Dermis blood vessel endothelial cell (primary cell): Measurements from ENCODE around the gene RNF146. TPM values are rescaled to one million over a fixed set of nuclear protein-coding genes. Genes with fewer than 3 reads are reported as not detected.
"Not testable (repeated sequence)": the region's sequence is repeated elsewhere in the genome, so short reads cannot be mapped to it uniquely, and the experiment has no call there.

Experiments
- DNase-seq: peaks from one replicate; pipeline ENCODE4 v3.0.0; 2010
- total RNA-seq: library from RNA; depleted of rRNA; stranded (reverse); fragments of >200 nt; gene quantifications from 2 replicates; pipeline ENCODE4 v1.2.3, GENCODE V29; 2014

Gene RNF146
- total RNA-seq, 1 donor from 2014 or later = 46.3 TPM

- DNase-seq = no peak
Measured at GRCh38 chr6:127288705-127289104, 22.0 kb downstream of the RNF146 start.

GRCh38 chr6:127289934-127290333 is 23.3 kb downstream of the RNF146 start:
- DNase-seq = no peak

DNA sequence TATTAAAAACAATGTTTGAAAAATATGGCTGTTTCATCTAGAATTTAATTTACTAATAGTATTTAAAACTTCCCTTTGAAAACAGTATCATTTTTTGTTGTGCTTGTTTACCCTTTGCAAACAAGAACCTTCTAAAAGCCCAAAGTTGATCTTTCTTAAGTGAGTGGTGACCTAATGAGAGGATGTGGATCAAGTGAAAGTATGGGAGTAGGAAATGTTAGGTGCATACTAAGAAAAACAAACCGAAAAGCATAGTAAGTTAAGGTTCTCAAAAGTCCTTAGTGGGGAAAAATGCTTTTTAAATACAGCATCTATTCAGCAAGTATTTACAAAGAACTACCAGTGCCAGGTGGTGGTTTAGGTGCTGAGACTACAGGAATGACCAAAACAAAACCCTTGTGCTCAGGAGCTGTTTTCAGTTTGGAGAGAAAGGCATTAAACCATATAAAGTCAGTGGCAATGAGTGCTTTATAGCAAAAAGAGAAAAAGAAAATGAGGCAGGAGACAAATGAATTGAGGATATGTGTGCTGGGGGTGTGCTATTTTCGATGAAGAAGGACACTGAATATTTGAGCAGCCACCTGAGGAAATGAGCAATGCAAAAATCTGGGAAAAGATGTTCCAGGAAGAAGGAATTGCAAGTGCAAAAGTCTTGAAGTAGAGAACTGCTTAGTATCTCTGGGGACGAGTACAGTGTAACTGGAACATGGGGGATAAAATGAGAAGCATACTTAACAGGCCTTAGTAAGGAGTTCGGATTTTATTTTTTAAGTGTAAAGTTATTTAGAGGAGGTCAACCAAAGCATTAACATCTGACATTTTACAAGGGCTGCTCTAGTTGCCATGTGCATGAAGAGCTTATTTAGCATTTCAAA is 24.0 kb downstream of the RNF146 start:
- no peak for DNase-seq

DNA sequence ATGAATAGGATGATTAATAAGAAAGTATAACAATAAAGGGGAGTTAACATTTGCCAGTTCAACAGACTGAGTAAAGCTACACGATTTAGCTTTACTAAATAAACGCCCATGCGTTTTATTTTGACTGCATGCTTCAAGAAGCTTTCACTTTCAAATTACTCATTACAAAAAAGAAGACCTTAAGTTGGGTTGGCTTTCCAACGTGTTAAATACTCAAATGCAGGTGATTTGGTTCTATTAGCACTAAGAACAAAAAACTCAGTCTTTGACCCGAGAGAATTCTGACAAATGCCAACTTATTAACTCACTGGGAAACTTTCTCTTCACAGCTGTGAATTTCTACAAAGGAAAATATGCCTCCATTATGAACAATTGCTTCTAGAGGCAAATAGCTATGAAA is 24.8 kb downstream of the RNF146 start:
- DNase-seq = no peak

- DNase-seq = no peak
Measured at GRCh38 chr6:127297502-127298070, 30.9 kb downstream of the RNF146 start.

- peak; percentile 28 for DNase-seq
Measured at GRCh38 chr6:127298475-127298874, 31.8 kb downstream of the RNF146 start.

DNA sequence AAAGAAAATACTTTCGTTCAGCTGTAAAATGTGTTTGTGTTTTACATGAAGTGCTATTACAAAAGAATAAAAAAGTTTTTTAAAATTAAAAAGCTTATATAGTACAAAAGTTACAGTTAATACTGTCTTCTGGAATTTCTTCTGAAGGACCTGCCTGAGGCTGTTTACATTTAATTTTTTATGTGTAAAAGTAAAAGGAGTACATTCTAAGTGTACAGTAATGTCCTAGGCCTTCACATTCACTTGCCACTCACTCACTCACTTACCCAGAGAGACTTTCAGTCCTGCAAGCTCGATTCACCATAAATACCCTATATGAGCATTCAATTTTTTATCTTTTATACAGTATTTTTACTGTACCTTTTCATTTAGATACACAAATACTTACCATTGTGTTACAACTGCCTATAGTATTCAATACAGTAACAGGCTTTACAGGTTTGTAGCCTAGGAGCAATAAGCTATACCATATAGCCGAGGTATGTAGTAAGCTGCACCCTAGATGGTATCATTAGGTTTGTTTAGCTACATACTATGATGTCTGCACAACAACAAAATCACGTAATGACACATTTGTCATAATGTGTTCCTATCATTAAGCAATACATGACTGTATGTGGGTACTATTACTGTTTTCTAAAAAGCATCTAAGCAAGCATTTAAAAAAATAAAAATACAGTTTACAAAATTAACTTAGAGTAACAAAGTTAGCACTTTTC is 33.0 kb downstream of the RNF146 start:
- DNase-seq = no peak

DNA sequence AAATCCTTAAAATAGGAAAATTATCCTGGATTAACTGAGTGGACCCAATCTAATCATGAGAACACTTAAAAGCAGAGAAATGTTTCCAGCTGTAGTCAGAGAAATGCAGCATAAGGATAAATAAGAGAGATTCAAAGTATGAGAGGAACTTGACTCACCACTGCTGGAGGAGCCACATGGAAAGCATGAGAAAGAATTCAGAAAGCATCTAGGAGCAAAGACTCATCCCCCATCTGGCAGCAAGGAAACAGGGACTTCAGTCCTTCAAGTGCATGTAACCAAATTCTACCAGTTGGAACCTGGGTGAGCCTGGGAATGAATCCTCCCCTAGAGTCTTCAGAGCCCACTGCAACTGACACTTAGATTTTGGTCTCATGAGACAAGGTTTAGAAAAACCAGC is 33.7 kb downstream of the RNF146 start:
- peak; percentile 63 for DNase-seq

DNA sequence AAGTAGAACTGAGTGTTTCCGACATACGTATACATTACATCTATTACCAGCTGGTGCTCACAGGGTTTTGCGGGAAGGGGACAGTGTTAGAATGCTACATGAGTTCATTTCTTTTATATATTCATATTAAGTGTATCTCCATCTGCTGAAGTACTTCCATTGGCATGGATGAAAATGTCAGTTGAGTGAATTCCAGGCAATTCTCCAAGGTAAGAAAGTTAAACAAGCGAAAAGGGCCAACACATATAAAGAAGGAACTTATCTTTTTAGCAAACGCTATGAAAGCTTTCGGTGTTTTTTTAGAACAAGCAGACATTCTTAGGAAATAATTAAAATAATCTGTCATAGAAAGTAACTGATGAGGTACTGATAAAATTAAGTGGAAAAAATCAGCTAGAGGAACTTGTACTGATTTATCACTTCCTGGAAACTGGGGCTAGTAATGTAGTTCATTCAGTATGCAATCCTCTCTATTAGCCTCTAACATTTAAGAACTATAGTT is 34.6 kb downstream of the RNF146 start:
- DNase-seq = peak; percentile 50

DNA sequence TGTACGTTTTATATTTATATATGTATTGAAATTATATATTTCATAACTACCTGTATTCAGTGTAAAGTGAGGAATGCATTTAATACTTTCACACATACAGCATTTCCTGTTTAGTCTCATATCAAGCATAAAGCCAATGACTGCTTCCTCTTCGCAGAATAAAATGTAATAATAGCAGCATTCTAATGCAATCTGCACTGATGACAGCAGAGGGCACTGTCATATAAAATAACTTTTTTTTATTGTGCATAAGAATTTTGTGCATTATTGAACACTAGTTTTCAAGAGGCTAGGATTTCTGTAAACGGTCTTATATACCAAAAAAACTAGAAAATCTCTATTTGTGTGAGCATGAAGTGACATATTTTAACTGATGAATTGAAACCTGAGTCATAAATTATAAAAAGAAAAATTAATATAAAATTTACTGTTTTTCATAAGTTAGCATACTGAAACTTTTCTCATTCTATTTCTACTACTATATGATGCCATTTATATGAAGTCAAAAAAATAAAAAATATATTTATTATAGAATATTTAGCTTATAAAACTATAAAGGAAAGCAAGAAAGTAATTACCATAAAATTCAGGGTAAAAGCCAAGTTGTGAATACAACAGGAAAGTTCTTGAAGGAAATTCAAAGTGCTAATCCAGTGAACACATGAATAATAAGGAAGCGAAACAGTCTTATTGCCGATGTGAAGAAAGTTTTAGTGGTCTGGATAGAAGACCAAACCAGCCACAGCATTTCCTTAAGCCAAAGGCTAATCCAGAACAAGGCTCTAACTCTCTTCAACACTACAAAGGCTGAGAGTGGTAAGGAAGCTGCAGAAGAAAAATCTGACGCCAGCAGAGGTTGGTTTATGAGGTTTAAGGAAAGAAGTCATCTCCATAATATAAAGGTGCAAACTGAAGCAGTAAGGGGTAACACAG is 36.3 kb downstream of the RNF146 start:
- DNase-seq = peak; percentile 71

- DNase-seq = no peak
Measured at GRCh38 chr6:127303917-127304316, 37.3 kb downstream of the RNF146 start.

DNA sequence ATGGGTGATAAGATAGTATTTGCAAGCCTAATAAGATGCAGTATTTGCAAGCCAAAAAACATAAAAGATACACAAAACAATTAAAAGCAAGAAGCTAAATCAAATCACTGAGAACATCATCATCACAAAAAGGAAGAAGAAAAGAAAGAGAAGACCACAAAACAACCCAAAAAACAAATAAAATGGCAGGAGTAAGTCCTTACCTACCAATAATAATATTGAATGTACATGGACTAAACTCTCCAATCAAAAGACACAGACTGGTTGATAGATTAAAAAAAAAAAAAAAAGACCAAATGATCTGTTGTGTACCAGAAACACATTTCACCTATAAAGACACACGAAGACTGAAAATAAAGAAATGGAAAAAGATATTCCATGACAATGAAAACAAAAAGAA is 39.1 kb downstream of the RNF146 start:
- no peak for DNase-seq

DNA sequence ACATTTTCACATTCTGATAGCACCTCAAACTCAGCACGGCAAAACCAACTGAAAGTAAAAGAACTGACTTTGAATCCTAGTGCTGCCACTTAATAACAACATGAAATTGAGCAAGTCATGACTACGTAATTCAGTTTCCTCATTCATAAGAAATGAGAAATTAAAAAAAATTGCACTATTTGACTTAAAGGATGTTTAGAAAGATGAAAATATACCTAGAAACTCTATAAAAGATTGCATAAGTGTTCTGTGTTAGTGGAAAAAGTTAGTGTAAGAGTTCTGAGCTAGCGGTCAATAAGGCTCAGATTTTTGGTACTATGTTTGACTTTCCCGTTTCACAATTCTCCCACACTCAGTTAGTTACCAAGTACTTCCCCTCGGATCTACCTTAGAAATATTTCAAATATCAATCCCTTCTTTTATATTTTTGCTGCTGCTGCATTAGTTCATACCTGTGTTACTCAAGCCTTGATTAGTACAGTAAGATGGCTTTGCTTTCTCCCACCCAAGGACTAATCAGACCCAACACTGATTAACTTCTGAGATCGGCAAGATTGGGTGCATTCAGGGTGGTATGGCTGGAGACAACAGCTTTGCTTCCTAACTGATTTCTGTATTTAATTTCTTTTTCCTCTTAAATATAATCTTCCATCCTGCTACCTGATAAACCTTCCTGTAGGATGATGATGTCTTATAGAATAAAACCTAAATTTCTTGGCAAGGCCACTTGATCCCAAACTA is 50.9 kb downstream of the RNF146 start:
- no peak for DNase-seq

DNA sequence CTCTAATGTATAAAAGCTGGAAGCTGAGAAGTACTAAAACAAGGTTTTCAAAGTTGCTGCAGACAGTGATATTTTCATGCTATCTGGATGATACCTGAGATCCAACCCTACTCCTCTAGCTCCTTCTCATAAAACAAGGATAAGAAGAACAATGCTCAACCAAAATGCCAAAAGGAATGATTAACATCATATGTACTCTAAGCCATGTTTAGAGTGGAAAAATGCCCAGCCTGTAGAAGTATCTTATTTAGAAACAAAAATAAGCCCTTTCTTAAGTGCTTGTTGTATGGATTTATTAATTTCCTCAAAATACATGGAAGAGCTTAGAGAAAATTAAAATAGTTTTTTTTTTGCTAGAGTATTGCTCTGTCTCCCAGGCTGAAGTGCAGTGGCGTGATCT is 53.0 kb downstream of the RNF146 start:
- DNase-seq = no peak

GRCh38 chr6:127328043-127328609 is 61.5 kb downstream of the RNF146 start:
- peak; percentile 33 for DNase-seq

DNA sequence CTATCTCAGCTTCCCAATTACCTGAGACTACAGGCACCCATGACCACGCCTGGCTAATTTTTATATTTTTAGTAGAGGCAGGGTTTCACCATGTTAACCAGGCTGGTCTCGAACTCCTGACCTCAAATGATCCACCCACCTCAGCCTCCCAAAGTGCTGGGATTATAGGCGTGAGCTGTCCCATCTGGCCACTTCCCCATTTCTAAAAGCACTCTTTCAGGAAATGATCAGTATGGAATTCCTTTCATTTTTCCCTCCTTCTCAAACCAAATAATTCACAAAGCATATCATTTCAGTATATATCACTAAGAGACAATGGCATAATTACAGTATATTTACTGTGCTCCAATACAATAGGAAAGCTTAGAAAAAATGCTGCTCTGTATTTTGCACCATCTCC is 64.6 kb downstream of the RNF146 start:
- DNase-seq = not testable (repeated sequence)

DNA sequence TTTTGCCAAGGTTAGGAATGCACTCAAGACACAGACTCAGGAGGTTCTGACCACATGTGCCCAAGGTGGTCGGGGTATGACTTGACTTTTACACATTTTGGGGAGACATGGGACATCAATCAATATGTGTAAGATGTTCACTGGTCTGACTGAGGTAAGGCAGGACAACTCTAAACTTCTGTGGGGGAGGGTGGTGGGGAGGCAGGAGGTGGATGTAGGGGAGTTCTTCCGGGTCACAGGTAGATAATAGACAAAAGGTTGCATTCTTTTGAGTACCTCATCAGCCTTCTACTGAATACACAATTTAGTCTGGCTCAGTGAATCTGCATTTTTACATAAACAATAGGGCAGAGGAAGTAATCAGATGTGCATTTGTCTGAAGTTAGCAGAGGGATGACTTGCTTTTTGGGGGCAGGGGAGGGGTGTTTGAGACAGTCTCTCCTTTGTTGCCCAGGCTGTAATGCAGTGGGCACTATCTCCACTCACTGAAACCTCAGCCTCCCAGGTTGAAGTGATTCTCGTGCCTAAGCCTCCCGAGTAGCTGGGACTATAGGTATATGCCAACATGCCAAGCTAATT is 65.8 kb downstream of the RNF146 start:
- DNase-seq = no peak
